Measurements from ENCODE around the gene SPECC1. TPM values are rescaled to one million over a fixed set of nuclear protein-coding genes. Genes with fewer than 3 reads are reported as not detected.
"Not testable (repeated sequence)": the region's sequence is repeated elsewhere in the genome, so short reads cannot be mapped to it uniquely, and the experiment has no call there.

SPECC1 gene
- total RNA-seq, 2 donors from 2014 or later = 15.8 to 17.4 TPM

DNA sequence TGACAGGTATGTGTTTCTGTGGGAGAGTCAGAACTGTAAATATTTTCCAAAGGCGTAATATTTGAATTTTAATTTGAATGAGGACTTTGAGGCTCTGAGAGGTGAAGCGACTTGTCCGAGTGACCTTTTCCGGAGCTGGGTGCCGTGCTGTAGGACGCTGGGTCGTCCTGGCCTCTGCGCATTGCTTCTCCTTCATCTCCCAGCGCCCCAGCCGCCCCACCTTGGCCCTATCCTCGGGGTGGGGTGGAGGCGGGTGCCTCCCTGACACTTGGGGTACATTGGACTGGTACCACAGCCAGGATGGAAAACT is 147.8 kb downstream of the SPECC1 start:
- intact Hi-C loops (cut with DNase I) = no loop called here
- Histone ChIP-seq H3K4me3 (peak overlapping the region in 1 of 2 donors; percentile 47), H3K36me3 (replicated peaks in 1 of 2; ENCODE audit: insufficient read depth in 1 of 2, low read depth in 2 of 2) (no peaks in the 10 kb centered on the region), H3K4me1 (peaks cover 10% of the 10 kb centered on the region), H3K9me3 (no peaks in the 10 kb centered on the region), H3K27ac (peak overlapping the region in 3 of 4 donors; percentile 85 to 87 (median 86)), H3K27me3 (no peaks in the 10 kb centered on the region)
- TF ChIP-seq, protein P1, sequence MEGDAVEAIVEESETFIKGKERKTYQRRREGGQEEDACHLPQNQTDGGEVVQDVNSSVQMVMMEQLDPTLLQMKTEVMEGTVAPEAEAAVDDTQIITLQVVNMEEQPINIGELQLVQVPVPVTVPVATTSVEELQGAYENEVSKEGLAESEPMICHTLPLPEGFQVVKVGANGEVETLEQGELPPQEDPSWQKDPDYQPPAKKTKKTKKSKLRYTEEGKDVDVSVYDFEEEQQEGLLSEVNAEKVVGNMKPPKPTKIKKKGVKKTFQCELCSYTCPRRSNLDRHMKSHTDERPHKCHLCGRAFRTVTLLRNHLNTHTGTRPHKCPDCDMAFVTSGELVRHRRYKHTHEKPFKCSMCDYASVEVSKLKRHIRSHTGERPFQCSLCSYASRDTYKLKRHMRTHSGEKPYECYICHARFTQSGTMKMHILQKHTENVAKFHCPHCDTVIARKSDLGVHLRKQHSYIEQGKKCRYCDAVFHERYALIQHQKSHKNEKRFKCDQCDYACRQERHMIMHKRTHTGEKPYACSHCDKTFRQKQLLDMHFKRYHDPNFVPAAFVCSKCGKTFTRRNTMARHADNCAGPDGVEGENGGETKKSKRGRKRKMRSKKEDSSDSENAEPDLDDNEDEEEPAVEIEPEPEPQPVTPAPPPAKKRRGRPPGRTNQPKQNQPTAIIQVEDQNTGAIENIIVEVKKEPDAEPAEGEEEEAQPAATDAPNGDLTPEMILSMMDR (IDR thresholded peaks at IDR 0.05) = no peak
- no peak for TF ChIP-seq POLR2A (IDR thresholded peaks at IDR 0.05)
- no peak for DNase-seq
- WGBS, 2 donors = 50 to 55% methylated on average over 12 of the region's 12 CpGs
- no peak for ATAC-seq

DNA sequence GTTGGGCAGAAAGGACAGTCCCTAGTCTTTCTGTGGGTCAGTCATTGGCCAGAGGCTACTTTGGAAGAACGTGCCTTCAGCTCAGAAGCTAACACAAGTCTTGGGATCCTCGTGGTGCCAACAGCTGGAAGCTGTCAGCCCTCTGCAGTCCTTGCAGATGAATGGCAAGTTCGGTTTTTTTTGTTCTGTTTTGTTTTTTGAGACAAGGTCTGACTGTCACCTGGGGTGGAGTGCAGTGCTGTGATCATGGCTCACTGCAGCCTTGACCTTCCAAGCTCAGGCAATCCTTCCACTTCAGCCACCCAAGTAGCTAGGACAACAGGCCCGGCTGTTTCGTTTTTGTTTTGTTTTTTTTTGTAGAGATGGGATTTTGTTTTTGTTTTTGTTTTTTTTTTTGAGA is 149.4 kb downstream of the SPECC1 start:
- Histone ChIP-seq H3K4me1 (peaks cover 10% of the 10 kb centered on the region), H3K4me3 (no peak overlapping the region), H3K36me3 (replicated peaks in 1 of 2; ENCODE audit: insufficient read depth in 1 of 2, low read depth in 2 of 2) (no peaks in the 10 kb centered on the region), H3K27ac (no peak overlapping the region), H3K27me3 (no peaks in the 10 kb centered on the region), H3K9me3 (no peaks in the 10 kb centered on the region)
- WGBS, 2 donors = 65 to 79% methylated on average over 5 of the region's 5 CpGs
- intact Hi-C loops (cut with DNase I) = no loop called here
- ATAC-seq (no peak), DNase-seq (no peak)
- TF ChIP-seq, protein P1 (IDR thresholded peaks at IDR 0.05) = no peak
- no peak for TF ChIP-seq POLR2A (IDR thresholded peaks at IDR 0.05)

DNA sequence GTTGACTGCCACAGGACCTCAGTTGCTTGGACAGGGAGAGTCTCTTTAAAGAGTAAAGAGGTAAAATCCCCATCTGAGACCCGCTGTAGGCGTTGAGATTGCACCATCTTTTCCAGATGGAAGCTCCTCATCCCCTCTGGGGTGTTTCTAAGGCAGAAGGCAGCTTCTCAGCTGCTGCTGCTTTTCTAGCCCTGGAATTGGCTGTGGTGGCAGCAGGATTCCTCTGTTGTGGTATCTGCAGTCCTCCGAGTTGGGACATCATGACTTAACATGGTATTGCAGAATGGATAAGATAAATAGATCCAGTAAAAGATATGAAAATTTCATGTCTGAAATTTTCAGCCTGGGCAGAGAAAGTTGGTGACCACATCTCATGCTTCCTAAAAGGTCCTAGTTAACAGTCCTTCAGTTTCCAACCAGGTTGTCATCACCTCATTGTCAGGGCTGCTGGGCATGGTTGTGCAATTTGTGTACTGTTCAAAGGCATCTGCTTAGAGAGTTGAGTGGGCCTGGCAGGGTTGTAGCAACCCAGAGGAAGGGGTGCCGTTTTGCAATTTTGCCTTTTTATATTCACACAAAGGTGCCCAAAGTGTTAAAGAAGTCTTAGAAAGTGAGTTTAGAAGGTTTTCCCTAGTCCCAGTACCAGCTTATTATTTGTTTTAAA is 150.4 kb downstream of the SPECC1 start:
- H3K9me3 ChIP-seq = no peaks in the 10 kb centered on the region
- DNase-seq (no peak), ATAC-seq (no peak)
- H3K36me3 ChIP-seq (replicated peaks in 1 of 2; ENCODE audit: insufficient read depth in 1 of 2, low read depth in 2 of 2) = no peaks in the 10 kb centered on the region
- H3K4me1 ChIP-seq = peaks cover 10% of the 10 kb centered on the region
- intact Hi-C loops (cut with DNase I) = no loop called here
- 82 to 89% methylated on average over 4 of the region's 4 CpGs for WGBS, 2 donors
- H3K27ac ChIP-seq = no peak overlapping the region
- H3K4me3 ChIP-seq = no peak overlapping the region
- H3K27me3 ChIP-seq = no peaks in the 10 kb centered on the region
- TF ChIP-seq, protein P1 (IDR thresholded peaks at IDR 0.05) = no peak
- no peak for TF ChIP-seq POLR2A (IDR thresholded peaks at IDR 0.05)

DNA sequence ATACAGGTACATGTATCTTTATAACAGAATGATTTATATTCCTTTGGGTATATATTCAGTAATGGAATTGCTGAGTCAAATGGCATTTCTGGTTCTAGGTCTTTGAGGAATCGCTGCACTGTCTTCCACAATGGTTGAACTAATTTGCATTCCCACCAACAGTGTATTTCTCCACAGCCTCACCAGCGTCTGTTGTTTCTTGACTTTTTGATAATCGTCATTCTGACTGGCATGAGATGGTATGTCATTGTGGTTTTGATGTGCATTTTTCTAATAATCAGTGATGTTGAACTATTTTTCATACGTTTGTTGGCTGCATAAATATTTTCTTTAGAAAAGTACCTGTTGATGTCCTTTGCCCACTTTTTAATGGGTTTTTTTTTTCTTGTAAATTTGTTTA is 156.4 kb downstream of the SPECC1 start:
- H3K4me1 ChIP-seq; H3K36me3 ChIP-seq (replicated peaks in 1 of 2; ENCODE audit: insufficient read depth in 1 of 2, low read depth in 2 of 2); H3K27ac ChIP-seq; intact Hi-C loops (cut with DNase I); H3K9me3 ChIP-seq; ATAC-seq; H3K4me3 ChIP-seq; DNase-seq; H3K27me3 ChIP-seq: not testable (repeated sequence)
- 85% methylated on average over 4 of the region's 4 CpGs for WGBS, 2 donors

DNA sequence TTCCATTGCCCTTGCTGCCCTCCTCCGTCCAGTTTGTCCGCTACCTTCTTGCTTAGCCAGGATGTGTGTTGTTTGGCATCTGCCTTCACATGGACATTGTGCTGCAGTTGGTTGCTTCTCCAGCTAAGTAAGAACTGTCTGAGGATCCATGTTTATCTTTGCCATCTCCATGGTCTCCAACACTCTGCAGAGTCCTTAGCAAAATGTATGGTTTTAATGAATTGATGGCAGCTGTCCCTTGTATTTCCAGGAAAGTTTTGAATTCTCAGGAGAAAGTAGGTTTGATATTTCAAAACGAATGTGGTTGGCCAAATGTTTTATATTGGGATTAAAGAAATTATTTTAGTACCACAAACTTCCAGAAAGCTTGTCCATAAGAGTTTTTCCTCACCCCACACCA is 160.9 kb downstream of the SPECC1 start:
- Histone ChIP-seq H3K27ac (no peak overlapping the region), H3K27me3 (no peaks in the 10 kb centered on the region), H3K9me3 (no peaks in the 10 kb centered on the region), H3K36me3 (replicated peaks in 1 of 2; ENCODE audit: insufficient read depth in 1 of 2, low read depth in 2 of 2) (no peaks in the 10 kb centered on the region), H3K4me1 (peaks cover 11% of the 10 kb centered on the region), H3K4me3 (no peak overlapping the region)
- ATAC-seq (no peak), DNase-seq (no peak)
- no peak for TF ChIP-seq POLR2A (IDR thresholded peaks at IDR 0.05)
- TF ChIP-seq, protein P1 (IDR thresholded peaks at IDR 0.05) = no peak
- 83 to 84% methylated on average over 3 of the region's 3 CpGs for WGBS, 2 donors
- intact Hi-C loops (cut with DNase I) = no loop called here
